Fibroblast of skin of scalp (primary cell): ENCODE data around the gene BCAR3.
"Not testable (repeated sequence)": the region's sequence is repeated elsewhere in the genome, so short reads cannot be mapped to it uniquely, and the experiment has no call there.

Experiments used
- DNase-seq: peaks from one replicate; pipeline ENCODE4 v3.0.0-alpha.2; 2013

BCAR3 gene

DNA sequence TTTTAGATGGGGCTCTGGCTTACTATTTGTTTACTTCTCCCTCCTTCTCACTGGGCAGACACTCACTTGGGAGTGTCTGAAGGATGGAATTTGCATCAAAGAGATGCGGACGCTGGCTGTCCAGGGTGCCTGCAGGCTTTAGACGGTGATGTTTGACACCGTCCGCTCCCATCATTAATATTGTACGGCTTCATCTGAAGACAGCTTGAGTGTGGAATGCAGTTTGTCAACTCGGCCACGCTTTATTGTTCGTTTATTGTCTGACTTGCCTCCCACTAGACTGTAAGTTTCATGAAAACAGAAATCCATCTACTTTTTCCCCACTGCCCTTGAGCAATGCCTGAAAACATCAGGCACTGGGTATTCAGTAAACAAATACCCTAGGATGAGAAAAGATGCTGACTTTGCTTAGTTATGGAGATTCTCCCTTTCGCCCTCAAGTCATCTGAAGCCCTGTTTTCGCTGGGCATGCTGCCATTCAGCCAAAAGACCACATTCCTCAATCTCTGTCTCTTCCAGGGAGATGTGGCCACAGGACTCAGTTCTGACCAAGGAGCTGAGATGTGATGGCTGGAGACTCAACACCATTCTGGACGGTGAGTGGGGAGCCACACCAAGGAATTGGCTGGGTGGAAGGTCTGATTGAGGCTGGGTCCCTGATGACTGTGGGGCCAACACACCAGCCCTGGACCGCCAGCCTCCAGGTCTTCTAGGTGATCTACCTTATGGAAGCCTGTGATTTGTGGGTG, 87.6 kb downstream of the BCAR3 start:
- DNase-seq = peak; percentile 54

- no peak for DNase-seq
These were observed 89.1 kb downstream of the BCAR3 start for GRCh38 chr1:93592551-93592949.

GRCh38 chr1:93591676-93592550, 89.7 kb downstream of the BCAR3 start:
- DNase-seq = no peak

GRCh38 chr1:93591291-93591675, 90.4 kb downstream of the BCAR3 start:
- not testable (repeated sequence) for DNase-seq

GRCh38 chr1:93588955-93589354, 92.7 kb downstream of the BCAR3 start:
- DNase-seq = no peak

DNA sequence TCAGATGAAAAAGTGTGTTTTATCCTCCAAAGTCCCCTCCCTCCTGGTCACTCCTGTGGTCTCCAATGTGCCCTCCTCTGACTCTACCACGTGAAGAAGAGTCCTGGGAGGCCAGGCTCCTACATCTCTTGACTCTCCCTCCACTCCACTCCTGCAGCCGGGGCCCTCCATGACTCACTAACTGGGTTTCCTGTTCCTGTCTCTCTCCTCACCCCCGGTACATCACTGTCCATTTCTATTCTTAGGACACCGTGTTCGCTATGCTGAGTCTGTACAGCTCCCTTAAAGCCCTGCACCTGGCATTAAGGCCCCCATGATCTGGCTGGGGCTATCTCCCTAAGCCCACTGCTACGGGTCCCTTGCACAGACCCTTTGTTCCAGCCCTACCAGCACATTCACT, 93.4 kb downstream of the BCAR3 start:
- DNase-seq = no peak

DNA sequence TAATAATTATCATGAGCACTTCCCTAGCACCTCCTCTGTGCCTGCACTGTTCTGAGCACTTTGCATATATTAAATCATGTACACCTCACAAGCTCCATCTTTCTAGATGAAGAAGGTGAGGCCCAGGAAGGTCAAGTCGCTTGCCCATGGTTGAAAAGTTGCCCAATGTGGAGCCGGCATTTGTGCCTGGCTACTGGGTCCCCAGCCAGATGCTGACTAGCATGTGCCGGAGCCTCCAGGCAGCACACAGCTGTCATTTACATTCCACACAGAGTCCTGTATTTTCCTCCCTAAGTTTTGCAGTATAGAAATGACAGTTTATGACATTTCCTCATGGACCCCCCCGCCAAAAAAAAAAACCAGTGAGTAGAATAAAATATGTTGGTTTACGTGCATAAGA, 94.3 kb downstream of the BCAR3 start:
- DNase-seq = no peak

DNA sequence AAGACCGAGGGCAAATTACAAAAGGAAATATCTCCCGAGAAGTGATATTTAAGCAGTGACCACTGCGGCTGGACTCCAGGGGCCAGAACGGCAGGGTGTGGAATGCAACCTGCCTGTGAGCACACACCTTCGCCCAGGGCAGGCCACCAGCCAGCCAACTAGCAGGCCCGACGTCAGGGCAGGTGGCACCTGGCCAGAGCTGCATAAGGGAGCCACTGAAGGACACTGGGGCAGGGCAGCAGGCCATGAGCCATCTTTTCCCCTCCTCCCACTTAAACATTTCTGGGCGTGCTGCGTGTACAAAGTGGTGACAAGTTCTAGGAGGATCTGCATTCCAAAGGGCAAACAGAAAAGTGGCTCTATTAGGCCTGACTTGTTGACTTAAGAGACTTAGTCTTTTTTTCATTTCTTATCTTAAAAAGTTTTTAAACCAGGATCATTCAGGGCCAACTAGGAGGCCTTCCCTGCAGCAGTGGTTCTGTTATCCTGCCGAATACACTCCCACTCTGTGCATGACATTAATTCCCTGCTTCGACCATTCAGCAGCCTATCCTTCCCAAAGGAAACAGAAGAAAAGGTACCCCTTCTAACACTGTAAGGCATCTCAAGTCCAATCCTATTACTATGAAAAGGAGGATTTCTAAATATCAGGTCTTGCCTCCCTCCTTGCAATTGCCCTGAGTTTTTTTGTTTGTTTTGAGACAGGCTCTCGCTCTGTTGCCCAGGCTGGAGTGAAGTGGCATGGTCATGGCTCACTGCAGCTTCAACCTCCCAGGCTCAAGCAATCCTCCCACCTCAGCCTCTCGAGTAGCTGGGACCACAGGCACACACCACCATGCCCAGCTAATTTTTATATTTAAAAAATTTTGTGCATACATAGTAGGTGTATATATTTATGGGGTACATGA, 96.3 kb downstream of the BCAR3 start:
- DNase-seq = peak; percentile 76

GRCh38 chr1:93584261-93585003, 97.2 kb downstream of the BCAR3 start:
- peak; percentile 58 for DNase-seq

GRCh38 chr1:93581917-93582850, 99.5 kb downstream of the BCAR3 start:
- no peak for DNase-seq

DNA sequence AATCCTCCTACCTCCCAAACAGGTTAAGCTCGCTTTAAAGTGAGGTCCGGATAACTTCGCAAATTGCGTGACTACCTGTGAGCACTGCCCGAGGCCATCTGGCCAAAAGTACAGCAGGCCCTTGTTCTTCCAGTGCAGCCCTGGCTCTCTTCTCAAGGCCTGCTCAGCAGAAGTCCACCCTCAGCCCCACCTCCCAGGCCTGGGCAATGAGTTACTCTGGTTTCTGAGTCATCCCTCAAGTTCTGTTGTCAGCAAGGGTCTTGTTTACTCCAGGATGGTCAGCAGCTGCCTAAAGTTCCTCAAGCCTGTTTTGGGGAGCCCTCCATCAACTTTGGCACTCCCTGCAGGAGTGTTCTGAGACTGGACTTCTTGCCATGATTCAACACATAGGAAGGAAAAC, 101.7 kb downstream of the BCAR3 start:
- peak; percentile 68 for DNase-seq

- no peak for DNase-seq
These were observed 102.5 kb downstream of the BCAR3 start for GRCh38 chr1:93578911-93579825.

GRCh38 chr1:93578433-93578830, 103.2 kb downstream of the BCAR3 start:
- no peak for DNase-seq

DNA sequence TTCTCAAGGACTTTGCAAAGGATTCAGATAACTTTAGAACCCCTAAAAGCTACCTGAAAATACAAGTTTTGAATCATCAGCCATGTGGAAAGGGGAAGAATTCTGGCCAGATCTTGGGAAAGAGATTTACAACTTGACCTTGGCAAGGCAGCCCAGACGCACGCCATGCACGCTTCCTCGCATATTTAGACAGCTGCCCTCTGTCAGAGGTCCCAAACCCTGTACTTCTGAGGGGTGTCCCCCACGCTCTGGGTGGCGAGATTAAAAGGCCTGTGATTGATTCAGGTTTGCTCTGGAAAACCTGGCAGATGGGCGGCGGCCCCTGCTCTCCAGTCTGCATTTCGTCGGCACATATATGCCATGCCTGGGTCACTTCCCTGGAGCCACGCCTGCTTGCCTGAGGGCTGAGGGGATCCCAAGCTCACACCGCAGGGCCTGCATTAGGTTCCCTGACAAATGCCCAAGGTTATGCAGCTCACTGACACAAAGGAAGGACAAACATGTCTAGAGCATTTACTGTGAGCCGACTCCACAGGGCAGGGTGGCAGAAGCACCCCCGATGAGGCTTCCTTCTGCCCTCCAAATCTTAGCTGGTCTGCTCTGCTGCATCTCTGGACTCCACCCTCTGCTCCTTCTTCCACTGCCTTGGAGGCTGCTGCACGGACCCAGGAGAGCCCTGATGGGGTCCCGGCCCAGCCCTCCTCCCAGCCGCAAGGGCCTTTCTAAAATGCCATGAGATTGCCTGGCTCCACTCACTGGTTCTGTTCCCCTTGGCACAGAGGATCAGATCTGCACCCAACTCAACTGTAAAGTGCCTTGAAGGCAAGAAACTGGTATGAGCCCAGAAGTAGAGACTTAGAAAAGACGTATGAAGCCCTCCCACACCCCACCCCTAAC, 103.9 kb downstream of the BCAR3 start:
- no peak for DNase-seq

DNA sequence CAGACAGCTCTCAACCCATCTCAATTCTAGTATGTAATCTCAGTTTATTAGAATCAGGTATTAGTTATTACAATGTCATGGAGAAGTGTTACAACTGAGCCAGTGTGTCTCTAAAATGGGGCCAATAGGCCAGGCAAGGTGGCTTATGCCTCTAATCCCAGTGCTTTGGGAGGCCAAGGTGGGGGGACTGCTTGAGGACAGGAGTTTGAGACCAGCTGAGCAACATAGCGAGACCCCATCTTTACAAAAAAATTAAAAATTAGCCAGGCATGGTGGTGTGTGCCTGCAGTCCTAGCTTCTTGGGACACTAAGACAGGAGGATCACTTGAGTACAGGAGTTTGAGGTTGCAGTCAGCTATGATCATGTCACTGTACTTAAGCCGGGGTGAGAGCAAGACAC, 104.9 kb downstream of the BCAR3 start:
- no peak for DNase-seq

GRCh38 chr1:93576346-93576745, 105.3 kb downstream of the BCAR3 start:
- DNase-seq = peak; percentile 75

- peak; percentile 38 for DNase-seq
These were observed 105.9 kb downstream of the BCAR3 start for GRCh38 chr1:93575621-93576284.

DNA sequence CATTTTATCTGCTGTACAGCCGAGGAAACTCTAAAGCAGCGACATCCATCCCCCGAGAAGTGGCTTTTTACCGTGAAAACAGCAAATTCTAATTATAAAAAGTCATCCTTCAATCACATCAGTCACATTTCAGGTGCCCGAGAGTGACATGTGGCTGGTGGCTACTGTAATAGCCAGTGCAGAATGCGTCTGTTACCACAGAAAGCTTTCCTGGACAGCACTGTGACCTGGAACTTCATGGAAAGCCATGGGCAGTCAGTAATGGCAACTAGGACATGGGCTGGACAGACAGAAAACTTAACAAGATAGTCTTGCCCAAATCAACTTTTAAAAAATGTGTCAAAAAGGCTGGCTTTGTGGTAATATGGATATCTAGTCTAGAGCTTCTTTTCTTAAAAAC, 106.6 kb downstream of the BCAR3 start:
- no peak for DNase-seq
